ENCODE results near the gene XPO6.
A peak's percentile ranks its signal among the peaks of the same experiment; 100 is the strongest.

Gene XPO6

DNA sequence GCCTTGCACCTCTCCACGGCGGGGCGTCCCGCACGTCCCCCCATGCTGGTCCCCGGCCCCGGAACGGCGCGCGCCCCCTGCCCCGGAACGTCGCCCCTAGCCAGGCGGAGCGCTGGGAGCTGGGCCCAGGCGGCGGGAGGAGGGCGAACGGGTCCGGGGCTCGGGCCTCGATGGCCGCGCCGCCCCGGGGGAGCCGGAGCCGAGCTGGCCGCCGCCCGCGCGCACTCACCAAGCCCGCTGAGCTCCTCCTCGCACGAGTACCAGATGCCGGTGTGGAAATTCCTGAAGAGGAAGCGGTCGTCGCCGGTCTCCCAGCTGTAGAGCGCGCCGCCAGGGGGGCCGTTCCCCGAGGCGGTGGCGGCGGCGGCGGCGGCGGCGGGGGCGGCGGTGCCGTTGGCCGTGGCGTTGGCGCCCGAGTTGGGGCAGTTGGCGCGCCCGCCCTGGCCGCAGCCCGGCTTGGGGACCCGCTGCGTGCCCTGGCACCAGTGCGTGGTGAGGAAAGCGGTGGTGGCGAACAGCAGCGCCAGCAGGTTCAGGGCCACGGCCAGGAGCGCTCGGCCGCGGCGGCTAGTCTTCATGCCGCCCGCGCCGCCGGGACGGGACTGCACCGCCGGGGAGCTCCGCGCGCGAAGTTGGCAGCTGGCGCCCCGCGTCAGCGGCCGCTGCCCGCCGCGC lies 148.8 kb downstream of the XPO6 start:
- Histone ChIP-seq H3K27ac (ENCODE audit: extremely low read depth, low read depth, low read length) (no peak overlapping the region), H3K4me3 (ENCODE audit: low read depth, low read length) (peak overlapping the region; percentile 38), H3K4me1 (ENCODE audit: control insufficient read depth, insufficient read depth, low read length) (no peaks in the 10 kb centered on the region; the same call in 1 of the 2 replicates), H3K9me3 (ENCODE audit: control insufficient read depth, insufficient read depth, low read depth, low read length) (no peaks in the 10 kb centered on the region), H3K36me3 (ENCODE audit: control insufficient read depth in 2 of 2, insufficient read depth in 1 of 2, low read length in 2 of 2) (no peaks in the 10 kb centered on the region)
- ChIA-PET POLR2A (no interaction called here), CTCF (interaction anchor here (0.8 kb wide), 1 partner anchor 8 kb away, joined by 4 read pairs; no protein-coding TSS in a partner anchor)
- TF ChIP-seq ZNF701 (tag by site-specific recombination; IDR thresholded peaks at IDR 0.05): no peak
- TF ChIP-seq, protein P1, sequence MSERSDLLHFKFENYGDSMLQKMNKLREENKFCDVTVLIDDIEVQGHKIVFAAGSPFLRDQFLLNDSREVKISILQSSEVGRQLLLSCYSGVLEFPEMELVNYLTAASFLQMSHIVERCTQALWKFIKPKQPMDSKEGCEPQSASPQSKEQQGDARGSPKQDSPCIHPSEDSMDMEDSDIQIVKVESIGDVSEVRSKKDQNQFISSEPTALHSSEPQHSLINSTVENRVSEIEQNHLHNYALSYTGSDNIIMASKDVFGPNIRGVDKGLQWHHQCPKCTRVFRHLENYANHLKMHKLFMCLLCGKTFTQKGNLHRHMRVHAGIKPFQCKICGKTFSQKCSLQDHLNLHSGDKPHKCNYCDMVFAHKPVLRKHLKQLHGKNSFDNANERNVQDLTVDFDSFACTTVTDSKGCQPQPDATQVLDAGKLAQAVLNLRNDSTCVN (tag by site-specific recombination; optimal IDR thresholded peaks at IDR 0.05): peak; percentile 35

DNA sequence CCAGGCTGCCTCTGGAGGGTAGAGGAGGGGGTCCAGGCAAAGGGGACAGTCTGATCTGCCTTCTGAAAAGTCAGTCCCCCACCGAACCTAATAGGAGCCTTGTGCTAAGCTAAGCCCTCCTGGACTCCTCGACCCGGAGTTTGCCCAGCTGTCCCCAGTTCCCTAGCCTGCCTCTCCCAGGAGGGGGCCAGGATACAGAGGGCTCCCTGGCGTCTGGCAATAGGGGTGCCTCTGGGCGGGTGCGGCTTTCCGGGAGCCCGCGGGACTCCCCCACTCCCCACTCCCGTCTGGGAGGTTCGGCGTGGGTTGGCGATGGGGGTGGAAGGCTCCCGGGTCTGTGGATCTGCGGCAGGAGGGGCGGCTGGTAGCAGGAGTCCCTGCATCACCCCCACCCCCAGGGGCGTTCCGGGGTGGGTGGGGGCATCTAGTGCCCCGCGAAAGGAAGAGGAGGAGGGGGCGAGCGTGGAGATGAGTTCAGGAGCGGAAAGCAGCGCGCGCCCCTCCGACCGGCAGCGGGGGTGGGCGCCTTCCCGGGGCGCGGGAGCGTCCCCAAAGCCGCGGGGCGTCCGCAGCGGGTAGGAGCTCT lies 149.4 kb downstream of the XPO6 start:
- H3K36me3 ChIP-seq (ENCODE audit: control insufficient read depth in 2 of 2, insufficient read depth in 1 of 2, low read length in 2 of 2): no peaks in the 10 kb centered on the region
- no peak overlapping the region for H3K27ac ChIP-seq (ENCODE audit: extremely low read depth, low read depth, low read length)
- ChIA-PET CTCF (interaction anchor here (0.8 to 1.0 kb wide), 2 partner anchors 8 to 9 kb away, joined by 4 to 5 read pairs; no protein-coding TSS in a partner anchor), POLR2A (no interaction called here)
- H3K4me3 ChIP-seq (ENCODE audit: low read depth, low read length): no peak overlapping the region; the same call in 1 of the 2 replicates
- H3K4me1 ChIP-seq (ENCODE audit: control insufficient read depth, insufficient read depth, low read length): no peaks in the 10 kb centered on the region; the same call in 1 of the 2 replicates
- TF ChIP-seq ZFHX2 (tag by site-specific recombination; conservative IDR thresholded peaks at IDR 0.05): peak; percentile 28
- TF ChIP-seq GLIS1 (tag by site-specific recombination; IDR thresholded peaks at IDR 0.05): no peak
- TF ChIP-seq ZNF132 (tag by site-specific recombination; IDR thresholded peaks at IDR 0.05; ENCODE audit: borderline replicate concordance): no peak
- no peak for TF ChIP-seq ZNF121 (tag by site-specific recombination; IDR thresholded peaks at IDR 0.05)
- no peak for TF ChIP-seq ZNF501 (tag by site-specific recombination; IDR thresholded peaks at IDR 0.05)
- peak; percentile 27; the same call in 1 of the 2 replicates for TF ChIP-seq EGR2 (tag by site-specific recombination; IDR thresholded peaks at IDR 0.05; ENCODE audit: low read depth)
- TF ChIP-seq ZNF350 (tag by site-specific recombination; IDR thresholded peaks at IDR 0.05): no peak
- TF ChIP-seq, protein P1 (tag by site-specific recombination; optimal IDR thresholded peaks at IDR 0.05): peak; percentile 41
- no peak for TF ChIP-seq ZNF37A (tag by site-specific recombination; IDR thresholded peaks at IDR 0.05)
- no peak for TF ChIP-seq WT1 (tag by site-specific recombination; IDR thresholded peaks at IDR 0.05)
- peak; percentile 30; the same call in 1 of the 2 replicates for TF ChIP-seq ZIC2 (tag by site-specific recombination; IDR thresholded peaks at IDR 0.05)
- no peak for TF ChIP-seq ZNF394 (tag by site-specific recombination; IDR thresholded peaks at IDR 0.05; ENCODE audit: borderline replicate concordance)
- TF ChIP-seq ZNF560 (tag by site-specific recombination; IDR thresholded peaks at IDR 0.05; ENCODE audit: borderline replicate concordance): no peak
- H3K9me3 ChIP-seq (ENCODE audit: control insufficient read depth, insufficient read depth, low read depth, low read length): no peaks in the 10 kb centered on the region

DNA sequence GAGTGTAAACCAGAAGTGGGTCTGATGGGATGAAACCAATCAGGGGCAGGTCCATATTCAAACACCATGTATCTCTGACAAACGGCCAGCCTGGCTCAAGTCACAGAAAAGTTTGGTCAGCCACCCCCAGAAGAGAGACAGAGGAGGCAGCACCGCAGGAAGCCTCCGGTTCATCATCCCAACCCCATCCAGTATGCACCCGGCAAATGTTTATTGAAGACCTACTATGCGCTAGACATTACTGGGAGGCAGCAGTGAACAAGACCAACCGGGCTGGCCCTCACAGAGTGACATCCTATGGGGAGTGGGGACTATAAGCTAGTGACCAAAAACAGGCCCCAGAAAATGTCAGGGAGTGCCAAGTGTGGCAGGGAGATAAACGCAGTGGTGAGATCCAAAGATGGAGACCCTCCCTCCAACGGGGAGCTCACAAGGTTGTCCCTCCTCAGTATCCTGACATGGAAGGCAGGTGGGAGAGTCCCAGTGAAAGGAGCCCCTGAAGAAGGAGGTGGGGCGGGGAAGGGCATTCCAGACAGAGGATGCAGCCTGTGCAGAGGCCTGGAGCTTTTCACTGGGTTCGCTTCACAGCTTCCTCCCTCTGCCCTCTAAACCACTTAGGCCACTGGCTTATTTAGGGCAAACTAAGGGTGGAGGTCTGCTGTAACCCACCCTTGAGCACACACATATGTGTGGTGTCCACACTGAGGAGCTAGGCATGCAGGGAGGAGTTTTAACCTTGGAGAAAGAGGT lies 150.2 kb downstream of the XPO6 start:
- ChIA-PET POLR2A (no interaction called here), CTCF (interaction anchor here (0.6 to 1.0 kb wide), 2 partner anchors 9 to 96 kb away, joined by 4 to 5 read pairs; no protein-coding TSS in a partner anchor)
- TF ChIP-seq, protein P2, sequence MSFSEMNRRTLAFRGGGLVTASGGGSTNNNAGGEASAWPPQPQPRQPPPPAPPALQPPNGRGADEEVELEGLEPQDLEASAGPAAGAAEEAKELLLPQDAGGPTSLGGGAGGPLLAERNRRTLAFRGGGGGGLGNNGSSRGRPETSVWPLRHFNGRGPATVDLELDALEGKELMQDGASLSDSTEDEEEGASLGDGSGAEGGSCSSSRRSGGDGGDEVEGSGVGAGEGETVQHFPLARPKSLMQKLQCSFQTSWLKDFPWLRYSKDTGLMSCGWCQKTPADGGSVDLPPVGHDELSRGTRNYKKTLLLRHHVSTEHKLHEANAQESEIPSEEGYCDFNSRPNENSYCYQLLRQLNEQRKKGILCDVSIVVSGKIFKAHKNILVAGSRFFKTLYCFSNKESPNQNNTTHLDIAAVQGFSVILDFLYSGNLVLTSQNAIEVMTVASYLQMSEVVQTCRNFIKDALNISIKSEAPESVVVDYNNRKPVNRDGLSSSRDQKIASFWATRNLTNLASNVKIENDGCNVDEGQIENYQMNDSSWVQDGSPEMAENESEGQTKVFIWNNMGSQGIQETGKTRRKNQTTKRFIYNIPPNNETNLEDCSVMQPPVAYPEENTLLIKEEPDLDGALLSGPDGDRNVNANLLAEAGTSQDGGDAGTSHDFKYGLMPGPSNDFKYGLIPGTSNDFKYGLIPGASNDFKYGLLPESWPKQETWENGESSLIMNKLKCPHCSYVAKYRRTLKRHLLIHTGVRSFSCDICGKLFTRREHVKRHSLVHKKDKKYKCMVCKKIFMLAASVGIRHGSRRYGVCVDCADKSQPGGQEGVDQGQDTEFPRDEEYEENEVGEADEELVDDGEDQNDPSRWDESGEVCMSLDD (tag by site-specific recombination; IDR thresholded peaks at IDR 0.05): no peak
- TF ChIP-seq ZNF423 (tag by site-specific recombination; IDR thresholded peaks at IDR 0.05) (no peak), ZNF140 (tag by site-specific recombination; IDR thresholded peaks at IDR 0.05) (no peak), OSR2 (tag by site-specific recombination; IDR thresholded peaks at IDR 0.05) (no peak)
- TF ChIP-seq, protein P3, sequence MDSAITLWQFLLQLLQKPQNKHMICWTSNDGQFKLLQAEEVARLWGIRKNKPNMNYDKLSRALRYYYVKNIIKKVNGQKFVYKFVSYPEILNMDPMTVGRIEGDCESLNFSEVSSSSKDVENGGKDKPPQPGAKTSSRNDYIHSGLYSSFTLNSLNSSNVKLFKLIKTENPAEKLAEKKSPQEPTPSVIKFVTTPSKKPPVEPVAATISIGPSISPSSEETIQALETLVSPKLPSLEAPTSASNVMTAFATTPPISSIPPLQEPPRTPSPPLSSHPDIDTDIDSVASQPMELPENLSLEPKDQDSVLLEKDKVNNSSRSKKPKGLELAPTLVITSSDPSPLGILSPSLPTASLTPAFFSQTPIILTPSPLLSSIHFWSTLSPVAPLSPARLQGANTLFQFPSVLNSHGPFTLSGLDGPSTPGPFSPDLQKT (IDR thresholded peaks at IDR 0.05; ENCODE audit: borderline replicate concordance, low read depth, low read length): no peak
- H3K4me3 ChIP-seq (ENCODE audit: low read depth, low read length): no peak overlapping the region
- H3K4me1 ChIP-seq (ENCODE audit: control insufficient read depth, insufficient read depth, low read length): no peaks in the 10 kb centered on the region; the same call in 1 of the 2 replicates
- H3K27ac ChIP-seq (ENCODE audit: extremely low read depth, low read depth, low read length): no peak overlapping the region
- no peaks in the 10 kb centered on the region for H3K9me3 ChIP-seq (ENCODE audit: control insufficient read depth, insufficient read depth, low read depth, low read length)
- no peaks in the 10 kb centered on the region for H3K36me3 ChIP-seq (ENCODE audit: control insufficient read depth in 2 of 2, insufficient read depth in 1 of 2, low read length in 2 of 2)

Measured in HEK293 (cell line).